IMR-90 (cell line): Measurements from ENCODE around the gene TRIM6. TPM values are rescaled to one million over a fixed set of nuclear protein-coding genes. Genes with fewer than 3 reads are reported as not detected.

ENCODE experiments used
- ATAC-seq: fragments of 200-7000 bp; cut with Tn5 transposase; 2 replicates; pipeline ENCODE4 v1.9.1; 2020; ENCODE audit warnings: low read depth, mild to moderate bottlenecking, moderate library complexity
- BruUV-seq: library from RNA; stranded (reverse); fragments of 400-500 nt; replicated peaks from 2 replicates; lab custom pipeline; 2021; lab: Mats Ljungman, UMichigan
- CTCF ChIA-PET: fragments of 300-600 bp; formaldehyde crosslinking; extraction: SDS; loops from one replicate; lab custom pipeline; 2021; ENCODE audit warnings: antibody characterized with exemption; lab: Yijun Ruan, JAX
- POLR2A ChIA-PET: fragments of 300-600 bp; sonication (Branson Sonifier 250); formaldehyde crosslinking; loops from one replicate; lab custom pipeline; 2022; ENCODE audit warnings: antibody characterized with exemption; ENCODE audit not compliant: unreplicated experiment; lab: Charles Lee
- DNase-seq: peaks from one replicate; pipeline ENCODE4 v3.0.0; 2013
- H2AFZ ChIP-seq: replicated peaks from 2 replicates; pipeline ENCODE3; 2013; ENCODE audit warnings: low read length, mild to moderate bottlenecking; ENCODE audit not compliant: poor library complexity
- H2AK5ac ChIP-seq: 2 replicates; pipeline ENCODE4 v1.6.1; 2013; ENCODE audit warnings: low read depth, low read length, inconsistent platforms
- H2AK9ac ChIP-seq: replicated peaks from 2 replicates; pipeline ENCODE3; 2013; ENCODE audit warnings: mild to moderate bottlenecking, low read depth, low read length, moderate library complexity; ENCODE audit not compliant: poor library complexity
- H2BK120ac ChIP-seq: 2 replicates; pipeline ENCODE4 v1.6.1; 2013; ENCODE audit warnings: low read depth, low read length, inconsistent platforms
- H2BK15ac ChIP-seq: 3 replicates; pipeline ENCODE4 v1.6.1; 2013; ENCODE audit warnings: low read depth, low read length, inconsistent platforms
- H2BK20ac ChIP-seq: 2 replicates; pipeline ENCODE4 v1.6.1; 2013; ENCODE audit warnings: low read depth, mild to moderate bottlenecking, inconsistent platforms, low read length, moderate library complexity
- H2BK5ac ChIP-seq: 2 replicates; pipeline ENCODE4 v1.6.1; 2013; ENCODE audit warnings: mild to moderate bottlenecking, low read depth, low read length, inconsistent platforms; ENCODE audit not compliant: poor library complexity, severe bottlenecking
- H3K14ac ChIP-seq: replicated peaks from 2 replicates; pipeline ENCODE4 v1.6.1; 2013; ENCODE audit warnings: low read depth, low read length, inconsistent platforms
- H3K18ac ChIP-seq: 2 replicates; pipeline ENCODE4 v1.6.1; 2013; ENCODE audit warnings: low read depth, low read length, control low read depth
- H3K23ac ChIP-seq: 2 replicates; pipeline ENCODE4 v1.6.1; 2013; ENCODE audit warnings: low read depth, low read length, inconsistent platforms
- H3K27ac ChIP-seq: 2 replicates; pipeline ENCODE4 v1.5.1; 2013; ENCODE audit warnings: mild to moderate bottlenecking, control low read depth, low read length; ENCODE audit not compliant: insufficient read depth
- H3K27me3 ChIP-seq: 2 replicates; pipeline ENCODE4 v1.6.1; 2013; ENCODE audit warnings: low read length; ENCODE audit not compliant: control insufficient read depth, insufficient read depth
- H3K36me3 ChIP-seq: 2 replicates; pipeline ENCODE4 v1.6.1; 2013; ENCODE audit warnings: low read length, mixed read lengths; ENCODE audit not compliant: control insufficient read depth, insufficient read depth
- H3K4ac ChIP-seq: 2 replicates; pipeline ENCODE4 v1.6.1; 2013; ENCODE audit warnings: low read depth, low read length, inconsistent platforms
- H3K4me1 ChIP-seq: 2 replicates; pipeline ENCODE4 v1.6.1; 2013; ENCODE audit warnings: low read length, mixed read lengths; ENCODE audit not compliant: control insufficient read depth, insufficient read depth
- H3K4me2 ChIP-seq: 2 replicates; pipeline ENCODE4 v1.6.1; 2013; ENCODE audit warnings: low read depth, mild to moderate bottlenecking, control low read depth, low read length, moderate library complexity
- H3K4me3 ChIP-seq: 2 replicates; pipeline ENCODE4 v1.5.1; 2013; ENCODE audit warnings: low read depth, mild to moderate bottlenecking, control low read depth, low read length, moderate library complexity; ENCODE audit not compliant: insufficient read depth
- H3K56ac ChIP-seq: 2 replicates; pipeline ENCODE4 v1.6.1; 2013; ENCODE audit warnings: low read length, inconsistent platforms; ENCODE audit not compliant: insufficient read depth; ENCODE audit errors: extremely low read depth
- H3K79me1 ChIP-seq, 2 experiments: 2 replicates each; pipeline ENCODE4 v1.6.1; 2013; ENCODE audit warnings: low read length in 2 of 2, inconsistent platforms in 1 of 2, low read depth in 1 of 2
- H3K9ac ChIP-seq: 2 replicates; pipeline ENCODE4 v1.6.1; 2013; ENCODE audit warnings: low read depth, low read length, control low read depth
- H3K9me1 ChIP-seq: 2 replicates; pipeline ENCODE4 v1.6.1; 2013; ENCODE audit warnings: low read length, inconsistent platforms; ENCODE audit not compliant: insufficient read depth
- H3K9me3 ChIP-seq: 2 replicates; pipeline ENCODE4 v1.6.1; 2013; ENCODE audit warnings: low read length; ENCODE audit not compliant: control insufficient read depth, insufficient read depth
- H4K20me1 ChIP-seq: 2 replicates; pipeline ENCODE4 v1.6.1; 2013; ENCODE audit warnings: low read length, inconsistent platforms; ENCODE audit not compliant: insufficient read depth
- H4K5ac ChIP-seq: 2 replicates; pipeline ENCODE4 v1.6.1; 2013; ENCODE audit warnings: mild to moderate bottlenecking, low read depth, low read length, control low read depth
- H4K8ac ChIP-seq, 2 experiments: 2 replicates each; pipeline ENCODE4 v1.6.1; 2013; ENCODE audit warnings: low read depth in 2 of 2, low read length in 2 of 2, control low read depth in 1 of 2, inconsistent platforms in 1 of 2
- H4K91ac ChIP-seq: 2 replicates; pipeline ENCODE4 v1.6.1; 2013; ENCODE audit warnings: low read depth, low read length, inconsistent platforms; ENCODE audit not compliant: insufficient read depth
- BHLHE40 ChIP-seq: fragments of 150-350 bp; IDR thresholded peaks from 2 replicates; pipeline ENCODE4 v1.6.1; 2016; ENCODE audit warnings: mild to moderate bottlenecking, low read depth, low read length
- CEBPB ChIP-seq: IDR thresholded peaks from 2 replicates; pipeline ENCODE4 v1.6.1; 2012; ENCODE audit warnings: low read depth, low read length, improper control_type of control experiment
- CHD1 ChIP-seq: IDR thresholded peaks from 2 replicates; pipeline ENCODE4 v1.6.1; 2012; ENCODE audit warnings: low read depth, low read length, improper control_type of control experiment
- CTCF ChIP-seq: conservative IDR thresholded peaks from 2 replicates; pipeline ENCODE4 v1.5.1; 2012; ENCODE audit warnings: mild to moderate bottlenecking, low read depth, low read length, improper control_type of control experiment
- ELK1 ChIP-seq: fragments of 150-350 bp; IDR thresholded peaks from 2 replicates; pipeline ENCODE4 v1.6.1; 2016; ENCODE audit warnings: low read depth, mild to moderate bottlenecking, low read length, moderate library complexity, borderline replicate concordance
- FOS ChIP-seq: fragments of 150-350 bp; IDR thresholded peaks from 2 replicates; pipeline ENCODE4 v1.6.1; 2016; ENCODE audit warnings: low read depth, low read length
- MAFK ChIP-seq: IDR thresholded peaks from 2 replicates; pipeline ENCODE4 v1.6.1; 2012; ENCODE audit warnings: low read depth, low read length, improper control_type of control experiment
- MAZ ChIP-seq: IDR thresholded peaks from 2 replicates; pipeline ENCODE4 v1.6.1; 2012; ENCODE audit warnings: low read depth, mild to moderate bottlenecking, low read length, improper control_type of control experiment, moderate library complexity, borderline replicate concordance
- MXI1 ChIP-seq: IDR thresholded peaks from 2 replicates; pipeline ENCODE4 v1.6.1; 2012; ENCODE audit warnings: low read depth, mild to moderate bottlenecking, low read length, moderate library complexity, borderline replicate concordance
- NFE2L2 ChIP-seq: fragments of 150-350 bp; IDR thresholded peaks from 2 replicates; pipeline ENCODE4 v1.6.1; 2016; ENCODE audit warnings: low read depth, mild to moderate bottlenecking, low read length
- POLR2A ChIP-seq: IDR thresholded peaks from 2 replicates; pipeline ENCODE4 v1.6.1; 2012; ENCODE audit warnings: mild to moderate bottlenecking, low read depth, low read length
- RAD21 ChIP-seq: IDR thresholded peaks from 2 replicates; pipeline ENCODE4 v1.6.1; 2012; ENCODE audit warnings: low read length, improper control_type of control experiment
- RCOR1 ChIP-seq: IDR thresholded peaks from 2 replicates; pipeline ENCODE4 v1.6.1; 2012; ENCODE audit warnings: mild to moderate bottlenecking, low read length, improper control_type of control experiment; ENCODE audit not compliant: insufficient replicate concordance
- RFX5 ChIP-seq: IDR thresholded peaks from 2 replicates; pipeline ENCODE4 v1.8.0; 2012; ENCODE audit warnings: low read depth, mild to moderate bottlenecking, low read length, moderate library complexity
- SMC3 ChIP-seq: fragments of 150-350 bp; IDR thresholded peaks from 2 replicates; pipeline ENCODE4 v1.6.1; 2016; ENCODE audit warnings: low read depth, mild to moderate bottlenecking, antibody characterized with exemption, low read length, moderate library complexity
- USF2 ChIP-seq: fragments of 150-350 bp; IDR thresholded peaks from 2 replicates; pipeline ENCODE4 v1.6.1; 2017; ENCODE audit warnings: mild to moderate bottlenecking, antibody characterized with exemption, low read length, low read depth
- WGBS, 2 experiments: methylation state at CpG; one replicate each; pipeline versions ENCODE4 v1.1.5 to v1.1.7; 2013; ENCODE audit warnings: missing lambda C conversion rate in 2 of 2; ENCODE audit not compliant: insufficient read length in 1 of 2; ENCODE audit errors: extremely low coverage in 2 of 2; 5-methylcytosine and 5-hydroxymethylcytosine counted together
- dilution Hi-C: fragments of 300-500 bp; cut with HindIII; formaldehyde crosslinking; loops from one replicate; pipeline ENCODE4 v1.14.3; 2018; ENCODE audit warnings: low sequenced_read_pairs; ENCODE audit not compliant: unreplicated experiment
- in situ Hi-C: fragments of 300-500 bp; cut with MboI; formaldehyde crosslinking; loops from 3 replicates; pipeline ENCODE4 v1.14.3; 2019; ENCODE audit warnings: low sequenced_read_pairs, inconsistent platforms, mixed read lengths
- intact Hi-C: fragments of 100-400 bp; cut with micrococcal nuclease; formaldehyde crosslinking; loops from 2 replicates; pipeline ENCODE4 v1.10.0; 2022
- polyA plus RNA-seq, 3 experiments: library from polyadenylated mRNA; depleted of rRNA; stranded (reverse); fragments of >200 nt; gene quantifications; 2 replicates each; pipeline ENCODE4 v1.2.3, GENCODE V29; 2012; ENCODE audit warnings: low replicate concordance in 1 of 3
- total RNA-seq: library from RNA; depleted of rRNA; stranded (reverse); fragments of >200 nt; gene quantifications from 2 replicates; pipeline ENCODE4 v1.2.3, GENCODE V29; 2012

Gene TRIM6
- total and polyA plus RNA-seq, 2 of the 4 experiments (the other 2 are of a cell fraction) = 3.9 to 4.7 TPM

- Histone ChIP-seq H2BK120ac (no peak overlapping the region), H2BK15ac (no peak overlapping the region), H4K8ac (no peak overlapping the region), H3K9me1 (no peaks in the 10 kb centered on the region), H3K18ac (no peak overlapping the region), H2AK5ac (no peak overlapping the region), H4K91ac (no peak overlapping the region), H3K27ac (no peak overlapping the region), H3K56ac (no peak overlapping the region), H3K9me3 (no peaks in the 10 kb centered on the region), H3K27me3 (no peaks in the 10 kb centered on the region), H3K4ac (no peak overlapping the region), H3K4me2 (no peak overlapping the region), H2BK20ac (no peak overlapping the region), H2BK5ac (no peak overlapping the region), H3K9ac (no peak overlapping the region), H3K36me3 (no peaks in the 10 kb centered on the region), H4K5ac (no peak overlapping the region), H4K20me1 (no peaks in the 10 kb centered on the region), H2AFZ (no peak overlapping the region), H3K4me3 (no peak overlapping the region), H3K14ac (no peak overlapping the region), H3K79me1 (no peaks in the 10 kb centered on the region), H2AK9ac (no peak overlapping the region), H3K4me1 (0 out of 2 replicates have a peak, but pooled peaks cover 4% of the 10 kb centered on the region), H3K23ac (no peak overlapping the region)
- ChIA-PET POLR2A (no interaction called here), CTCF (no interaction called here)
- in situ Hi-C loops (no loop called here), dilution Hi-C loops (no loop called here), intact Hi-C loops (loop anchor here (10.0 kb wide), 1 partner anchor 1867 kb away; no protein-coding TSS in a partner anchor)
- no peak for TF ChIP-seq BHLHE40
- TF ChIP-seq MXI1 = no peak
- TF ChIP-seq NFE2L2 = no peak
- TF ChIP-seq POLR2A = no peak
- no peak for TF ChIP-seq RFX5
- no peak for TF ChIP-seq RCOR1
- no peak for TF ChIP-seq FOS
- no peak for TF ChIP-seq MAZ
- TF ChIP-seq MAFK = no peak
- no peak for TF ChIP-seq USF2
- no peak for TF ChIP-seq RAD21
- TF ChIP-seq CEBPB = no peak
- TF ChIP-seq SMC3 = no peak
- TF ChIP-seq CTCF = no peak
- TF ChIP-seq ELK1 = no peak
- no peak for TF ChIP-seq CHD1
- WGBS, 2 experiments = no CpG with 5 or more reads among the region's 3 CpGs
- ATAC-seq (no peak), DNase-seq (no peak)
- BruUV-seq = no TSS peak
These were observed 4.8 kb upstream of the TRIM6 start for GRCh38 chr11:5591613-5592012.
